Astrocyte (in vitro differentiated cells and primary cell): ENCODE data around the gene CHCHD6.

Source experiments
- CTCF ChIP-seq: IDR thresholded peaks from 2 replicates; pipeline ENCODE4 v1.5.1; 2011; ENCODE audit warnings: low read depth, mild to moderate bottlenecking, inconsistent platforms, low read length, moderate library complexity; ENCODE audit not compliant: insufficient read depth
- EZH2 ChIP-seq: IDR thresholded peaks from 2 replicates; pipeline ENCODE4 v1.6.1; 2012; ENCODE audit warnings: mild to moderate bottlenecking, low read length, inconsistent platforms; ENCODE audit not compliant: insufficient read depth

- TF ChIP-seq CTCF (no peak), EZH2 (no peak)
Observed at GRCh38 chr3:126922466-126922865, 218.4 kb downstream of the CHCHD6 start.
